Superior temporal gyrus (tissue), 1 donor: Measurements from ENCODE around the gene IGFBP5.

ENCODE experiments used
- DNase-seq: peaks from one replicate; pipeline ENCODE4 v3.0.0-alpha.2; 2016; ENCODE audit errors: extremely low spot score

Gene IGFBP5

GRCh38 chr2:216714376-216714775 lies 19.0 kb upstream of the IGFBP5 start:
- no peak for DNase-seq

DNA sequence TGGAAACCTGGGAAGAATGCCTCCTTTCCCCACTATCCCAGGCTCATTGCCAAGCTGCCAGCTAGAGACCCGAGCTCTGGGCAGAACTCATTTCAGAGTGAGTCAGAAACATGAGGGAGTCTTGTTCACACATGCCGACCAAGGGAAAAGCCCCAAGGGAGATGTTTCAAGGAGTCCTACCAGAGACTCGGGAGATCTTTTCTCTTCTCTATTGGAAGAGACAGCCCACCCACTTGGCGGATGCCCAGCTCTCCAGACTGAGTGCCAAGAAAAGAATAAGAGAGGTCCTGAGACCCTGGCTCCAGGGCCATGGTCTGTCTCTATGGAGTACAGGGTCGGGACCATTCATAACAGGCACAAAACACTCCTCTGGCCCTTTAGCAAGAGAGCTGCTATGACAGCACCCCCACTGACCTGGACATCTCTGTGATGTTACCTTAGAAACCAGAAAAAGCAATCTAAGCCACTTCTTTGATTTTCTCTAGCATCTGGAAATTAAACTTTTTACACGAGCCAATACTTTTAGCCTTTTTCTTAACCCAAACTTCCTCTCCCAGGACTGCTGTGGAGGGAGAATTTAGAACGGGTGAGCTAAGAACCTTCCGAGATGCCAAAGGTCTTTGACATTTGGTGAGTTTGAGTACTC lies 18.5 kb upstream of the IGFBP5 start:
- no peak for DNase-seq

DNA sequence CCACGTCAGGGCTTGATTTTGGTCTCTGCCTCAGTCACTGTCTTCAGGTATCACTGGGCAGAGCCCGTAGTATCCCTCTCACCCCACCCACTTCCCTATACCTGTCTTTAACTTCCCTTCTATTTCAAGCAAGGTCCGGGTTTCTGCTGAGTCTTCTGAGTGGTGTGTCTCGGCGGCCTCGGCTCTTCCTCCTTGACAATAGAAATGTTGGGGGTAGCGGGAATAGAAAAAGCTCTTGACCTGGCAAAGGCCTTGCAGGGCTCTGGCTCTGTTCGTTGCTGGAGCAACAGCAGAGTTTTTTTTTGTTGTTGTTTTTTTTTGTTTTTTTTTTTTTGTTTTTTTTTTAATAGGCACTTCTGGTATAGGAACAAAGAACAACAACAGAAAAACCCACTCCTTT lies 16.0 kb upstream of the IGFBP5 start:
- DNase-seq: no peak

DNA sequence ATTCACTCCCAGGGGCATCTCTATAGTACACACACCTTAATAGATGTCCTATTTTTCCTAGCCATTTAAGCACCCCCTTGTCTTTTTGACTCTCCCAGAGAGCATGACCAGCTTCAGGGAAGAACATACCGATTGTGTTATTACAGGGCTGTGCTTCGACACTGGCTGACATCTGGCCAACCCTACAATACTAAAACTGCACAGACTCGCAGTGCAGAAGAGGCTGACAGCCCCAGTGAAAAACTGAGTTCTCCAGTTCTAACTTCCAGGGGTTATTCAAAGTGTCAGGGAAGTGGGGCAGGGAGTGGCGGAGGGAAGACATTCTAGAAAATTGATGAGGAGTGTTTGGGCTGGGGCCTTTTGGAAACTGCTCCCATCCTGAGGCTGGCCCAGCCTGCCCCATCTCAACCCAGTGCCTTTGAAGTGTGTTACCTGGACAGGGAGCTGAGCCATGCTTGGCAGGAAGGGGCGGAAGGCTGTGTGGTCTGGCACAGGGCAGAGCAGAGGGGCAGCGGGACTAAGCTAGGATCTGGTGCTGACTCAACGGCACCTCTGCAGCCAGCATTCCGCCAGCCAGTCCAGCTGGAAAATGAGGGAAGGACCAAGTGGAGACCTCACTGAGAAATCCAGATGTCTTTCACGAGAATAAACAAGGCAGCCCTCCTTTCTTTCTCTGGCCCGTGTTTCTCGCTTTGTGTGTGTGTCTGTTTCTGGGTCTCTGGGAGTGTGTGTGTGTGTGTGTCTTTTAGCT lies 15.4 kb upstream of the IGFBP5 start:
- DNase-seq: no peak

- no peak for DNase-seq
Observed at GRCh38 chr2:216702756-216703155, 7.4 kb upstream of the IGFBP5 start.

- DNase-seq: no peak
Observed at GRCh38 chr2:216701544-216701943, 6.2 kb upstream of the IGFBP5 start.

- no peak for DNase-seq
Observed at GRCh38 chr2:216700781-216701180, 5.4 kb upstream of the IGFBP5 start.

- no peak for DNase-seq
Observed at GRCh38 chr2:216700088-216700567, 4.8 kb upstream of the IGFBP5 start.

DNA sequence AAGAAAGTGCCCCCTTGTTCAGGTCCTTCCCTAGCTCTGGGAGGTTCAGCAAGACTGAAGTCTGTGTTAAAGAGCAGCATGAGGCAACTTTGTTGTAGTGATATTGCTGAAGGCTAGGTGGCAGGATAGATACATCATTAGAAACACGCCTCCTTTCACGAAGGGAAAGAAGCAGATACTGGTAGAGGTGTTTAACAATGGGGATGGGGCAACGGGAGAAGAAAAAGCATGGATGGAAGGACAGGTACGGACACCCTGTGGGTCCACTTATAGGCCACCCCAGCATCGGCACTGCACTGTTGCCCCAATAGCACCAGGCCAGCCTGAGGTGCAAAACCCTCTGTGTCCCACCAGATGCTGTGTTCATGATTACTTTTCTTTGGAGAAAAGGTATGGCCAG lies 3.5 kb upstream of the IGFBP5 start:
- peak; percentile 84 for DNase-seq

- DNase-seq: no peak
Observed at GRCh38 chr2:216698293-216698692, 2.9 kb upstream of the IGFBP5 start.

- peak; percentile 66 for DNase-seq
Observed at GRCh38 chr2:216696751-216697560, 1.6 kb upstream of the IGFBP5 start.

GRCh38 chr2:216696321-216696720 lies 972 bp upstream of the IGFBP5 start:
- DNase-seq: peak; percentile 42

DNA sequence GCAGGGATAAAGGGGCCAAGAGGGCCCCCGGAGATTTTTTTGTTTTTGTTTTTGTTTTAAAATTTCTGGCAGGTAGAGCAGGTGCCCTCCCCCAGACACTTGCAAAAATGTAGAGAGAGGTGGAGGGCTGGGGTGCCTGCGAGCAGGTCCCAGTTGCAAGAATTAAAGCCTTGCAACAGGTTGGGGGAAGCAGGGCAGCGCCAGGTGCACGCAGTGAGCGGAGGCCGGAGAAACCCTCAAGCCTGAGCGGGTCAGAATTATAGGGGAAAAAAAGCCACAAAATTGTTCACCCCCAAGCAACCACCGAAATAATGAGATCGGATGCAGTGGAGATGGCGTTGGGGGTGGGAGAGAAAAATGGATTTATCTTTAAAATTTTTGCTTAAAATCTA lies 527 bp downstream of the IGFBP5 start:
- no peak for DNase-seq

GRCh38 chr2:216694082-216694825 lies 1.1 kb downstream of the IGFBP5 start:
- DNase-seq: peak; percentile 53

GRCh38 chr2:216693414-216694080 lies 1.8 kb downstream of the IGFBP5 start:
- DNase-seq: no peak

- DNase-seq: peak; percentile 52
Observed at GRCh38 chr2:216692636-216693413, 2.5 kb downstream of the IGFBP5 start.

- peak; percentile 76 for DNase-seq
Observed at GRCh38 chr2:216690853-216691741, 4.3 kb downstream of the IGFBP5 start.

GRCh38 chr2:216690456-216690852 lies 4.9 kb downstream of the IGFBP5 start:
- DNase-seq: no peak

DNA sequence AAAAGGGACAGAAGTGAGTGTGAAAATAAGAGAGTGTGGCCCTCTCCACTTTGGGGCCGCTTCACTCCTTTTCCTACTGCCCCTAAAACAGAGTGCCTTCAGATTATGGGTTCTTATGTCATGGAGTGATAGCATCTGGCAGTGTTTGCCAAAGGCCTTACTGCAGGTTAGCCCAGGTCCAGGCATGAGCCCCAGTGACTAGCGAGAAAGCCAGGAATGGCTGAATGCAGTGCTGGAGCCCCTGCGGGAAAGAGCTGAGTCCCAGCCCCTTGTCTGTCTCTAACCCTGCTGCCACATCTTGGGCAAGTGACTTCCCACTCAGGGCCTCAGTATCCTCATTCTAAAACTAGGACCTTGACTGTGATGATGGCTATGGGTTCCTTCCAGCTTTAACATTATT lies 6.0 kb downstream of the IGFBP5 start:
- DNase-seq: no peak
